GM13976 (cell line): ENCODE results near the gene SLC39A10.

Experiments used
- DNase-seq: peaks from one replicate; pipeline ENCODE4 v3.0.0; 2012; ENCODE audit warnings: low spot score
- in situ Hi-C: fragments of 300-500 bp; cut with MboI; formaldehyde crosslinking; loops from one replicate; pipeline ENCODE4 v1.12.0; 2022; ENCODE audit warnings: low sequenced_read_pairs, mixed read lengths, inconsistent platforms; ENCODE audit not compliant: unreplicated experiment
- TF ChIP-seq, protein P1 (sequence below): IDR thresholded peaks from 2 replicates; pipeline ENCODE4 v1.5.1; 2012; ENCODE audit warnings: borderline replicate concordance, mild to moderate bottlenecking; ENCODE audit not compliant: insufficient read depth; ENCODE audit errors: extremely low read depth, missing control alignments, control extremely low read depth

Gene SLC39A10

DNA sequence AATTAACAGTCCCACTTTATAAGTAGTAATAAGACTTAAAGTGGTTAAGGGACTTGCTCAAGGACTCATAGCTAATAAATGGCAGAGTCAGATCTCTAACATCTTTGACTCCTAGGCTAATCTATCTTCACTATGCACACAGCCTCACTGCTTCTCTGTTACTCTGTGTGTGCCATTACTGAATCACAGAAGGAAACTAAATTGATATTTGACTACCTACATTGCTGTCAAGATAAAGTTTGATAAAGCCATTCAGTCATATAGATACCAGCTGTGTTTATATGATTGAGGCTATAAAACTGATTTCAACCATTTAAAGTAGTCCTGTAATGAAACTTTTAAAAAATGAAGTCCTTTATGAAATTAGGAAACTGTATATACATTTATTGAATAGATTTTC is 10.9 kb downstream of the SLC39A10 start:
- in situ Hi-C loops = loop anchor here (25.0 kb wide), 1 partner anchor 156 kb away; no protein-coding TSS in a partner anchor
- no peak for DNase-seq
- TF ChIP-seq, protein P1, sequence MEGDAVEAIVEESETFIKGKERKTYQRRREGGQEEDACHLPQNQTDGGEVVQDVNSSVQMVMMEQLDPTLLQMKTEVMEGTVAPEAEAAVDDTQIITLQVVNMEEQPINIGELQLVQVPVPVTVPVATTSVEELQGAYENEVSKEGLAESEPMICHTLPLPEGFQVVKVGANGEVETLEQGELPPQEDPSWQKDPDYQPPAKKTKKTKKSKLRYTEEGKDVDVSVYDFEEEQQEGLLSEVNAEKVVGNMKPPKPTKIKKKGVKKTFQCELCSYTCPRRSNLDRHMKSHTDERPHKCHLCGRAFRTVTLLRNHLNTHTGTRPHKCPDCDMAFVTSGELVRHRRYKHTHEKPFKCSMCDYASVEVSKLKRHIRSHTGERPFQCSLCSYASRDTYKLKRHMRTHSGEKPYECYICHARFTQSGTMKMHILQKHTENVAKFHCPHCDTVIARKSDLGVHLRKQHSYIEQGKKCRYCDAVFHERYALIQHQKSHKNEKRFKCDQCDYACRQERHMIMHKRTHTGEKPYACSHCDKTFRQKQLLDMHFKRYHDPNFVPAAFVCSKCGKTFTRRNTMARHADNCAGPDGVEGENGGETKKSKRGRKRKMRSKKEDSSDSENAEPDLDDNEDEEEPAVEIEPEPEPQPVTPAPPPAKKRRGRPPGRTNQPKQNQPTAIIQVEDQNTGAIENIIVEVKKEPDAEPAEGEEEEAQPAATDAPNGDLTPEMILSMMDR = no peak

DNA sequence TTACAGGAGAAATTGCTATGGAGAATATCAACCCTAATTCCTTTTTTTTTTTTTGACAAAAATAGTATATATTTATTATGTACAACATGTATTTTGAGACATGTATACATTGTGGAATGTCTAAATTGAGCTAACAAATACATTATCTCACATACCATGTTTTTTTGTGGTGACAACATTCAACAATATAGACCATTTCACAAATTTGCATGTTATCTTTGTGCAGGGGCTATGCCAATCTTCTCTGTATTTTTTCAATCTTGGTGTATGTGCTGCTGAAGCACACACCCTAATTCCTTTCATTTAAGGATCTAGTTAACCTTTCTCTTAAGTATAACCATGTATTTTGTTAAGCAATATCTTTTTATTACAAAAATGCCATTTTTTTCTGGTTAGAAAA is 13.2 kb downstream of the SLC39A10 start:
- TF ChIP-seq, protein P1 = no peak
- in situ Hi-C loops = loop anchor here (10.0 to 25.0 kb wide), 2 partner anchors 158 to 395 kb away; partner anchors contain the start of gene DNAH7
- no peak for DNase-seq

DNA sequence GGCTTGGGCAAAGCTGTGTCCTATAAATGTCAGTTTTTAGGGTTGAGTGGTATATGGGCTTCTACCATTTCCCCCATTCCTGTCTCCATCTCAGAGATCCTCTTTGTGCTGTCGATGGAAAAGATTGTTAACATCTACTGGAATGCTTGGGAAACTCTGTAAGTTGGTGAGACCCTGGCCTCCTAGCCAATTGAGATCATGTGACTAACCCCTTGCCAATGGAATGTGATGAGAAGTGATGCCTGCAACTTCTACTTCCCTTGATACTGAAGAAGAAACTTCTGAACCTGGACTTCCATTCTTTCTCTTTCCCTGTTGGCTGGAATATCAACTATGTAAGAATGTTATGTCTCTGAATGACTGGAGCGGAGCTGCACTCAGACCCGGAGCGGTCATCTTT is 14.5 kb downstream of the SLC39A10 start:
- in situ Hi-C loops = loop anchor here (10.0 to 25.0 kb wide), 2 partner anchors 159 to 393 kb away; partner anchors contain the start of gene DNAH7
- no peak for DNase-seq
- TF ChIP-seq, protein P1 = no peak

DNA sequence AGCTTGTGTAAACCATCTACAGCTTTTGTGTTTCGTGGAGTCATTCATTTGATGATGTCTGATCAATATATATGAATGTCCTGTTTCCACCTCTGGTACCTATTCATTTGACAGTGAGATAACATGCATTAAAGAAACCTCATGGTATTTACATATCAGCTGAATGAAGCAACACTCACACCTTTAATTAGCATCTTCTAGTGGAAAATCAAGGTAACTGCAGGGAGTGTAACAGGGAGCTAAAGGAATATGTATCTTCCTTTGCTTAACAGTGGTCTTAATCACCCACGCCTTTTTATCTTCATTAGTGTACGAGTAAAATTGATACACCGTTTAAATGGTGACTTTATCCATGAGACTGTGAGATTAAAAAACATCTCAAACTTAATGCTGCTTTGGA is 15.6 kb downstream of the SLC39A10 start:
- TF ChIP-seq, protein P1 = no peak
- DNase-seq = no peak
- in situ Hi-C loops = loop anchor here (10.0 to 25.0 kb wide), 2 partner anchors 160 to 392 kb away; partner anchors contain the start of gene DNAH7

DNA sequence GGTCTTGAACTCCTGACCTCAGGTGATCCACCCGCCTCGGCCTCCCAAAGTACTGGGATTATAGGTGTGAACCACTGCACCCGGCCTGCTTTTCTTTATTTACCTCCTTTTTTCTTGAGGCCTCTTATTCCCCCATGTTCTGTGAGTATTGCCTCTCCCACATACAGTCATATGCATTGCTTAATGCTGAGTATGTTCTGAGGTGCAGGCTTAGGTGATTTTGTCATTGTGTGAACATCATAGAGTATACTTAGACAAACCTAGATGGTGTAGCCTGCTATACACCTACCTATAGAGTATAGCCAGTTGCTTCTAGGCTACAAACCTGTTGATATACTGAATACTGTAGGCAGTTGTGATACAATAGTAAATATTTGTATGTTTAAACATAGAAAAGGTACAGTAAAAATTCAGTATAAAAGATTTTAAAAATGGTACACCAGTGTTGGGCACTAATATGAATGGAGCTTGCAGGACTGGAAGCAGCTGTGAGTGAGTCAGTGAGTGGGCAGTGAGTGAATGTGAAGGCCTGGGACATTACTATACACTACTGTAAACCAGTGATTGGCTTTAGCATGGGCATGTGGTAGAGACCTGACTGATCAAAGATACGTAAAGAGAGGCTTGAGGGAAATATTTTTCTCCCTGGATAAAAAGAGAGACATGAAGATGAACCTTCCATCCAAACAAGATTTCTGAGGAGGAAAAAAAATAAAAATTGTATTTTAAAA is 17.6 kb downstream of the SLC39A10 start:
- in situ Hi-C loops = loop anchor here (10.0 to 25.0 kb wide), 2 partner anchors 162 to 390 kb away; partner anchors contain the start of gene DNAH7
- TF ChIP-seq, protein P1 = no peak
- no peak for DNase-seq

DNA sequence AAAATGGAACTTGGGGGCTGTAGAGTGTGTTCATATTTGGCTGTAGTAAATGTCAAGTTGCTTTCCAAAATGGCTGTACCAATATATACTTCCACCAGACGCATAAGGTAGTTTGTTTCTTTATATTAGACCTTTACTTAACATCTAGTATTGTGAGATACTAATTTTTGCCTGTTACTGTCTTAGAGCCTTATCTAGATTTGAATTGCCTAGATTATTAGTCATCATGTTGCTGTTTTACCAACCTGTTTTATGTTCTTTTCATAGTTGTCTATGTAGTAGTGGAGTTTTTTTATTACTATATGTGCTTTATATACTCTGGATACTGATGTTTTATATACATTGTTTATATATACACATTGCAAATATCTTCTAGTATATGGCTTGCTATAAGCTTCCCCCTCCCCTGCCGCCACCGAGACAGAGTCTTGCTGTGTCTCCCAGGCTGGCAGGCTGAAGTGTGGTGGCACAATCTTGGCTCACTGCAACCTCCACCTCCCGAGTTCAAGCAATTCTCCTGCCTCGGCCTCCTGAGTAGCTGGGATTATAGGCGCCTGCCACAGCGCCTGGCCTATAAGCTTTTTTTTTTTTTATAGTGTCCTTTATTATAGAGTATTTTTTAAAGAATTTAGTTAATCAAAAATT is 18.9 kb downstream of the SLC39A10 start:
- in situ Hi-C loops = loop anchor here (10.0 kb wide), 1 partner anchor 389 kb away; the partner anchor contains the start of gene DNAH7
- no peak for DNase-seq
- TF ChIP-seq, protein P1 = no peak
